Activated CD4-positive, alpha-beta T cell treated with anti-CD3 and anti-CD28 coated beads, Interleukin-2, amount 50 U/mL, for 1 hour (primary cell): ENCODE data around the gene GNG5.
A peak's percentile ranks its signal among the peaks of the same experiment; 100 is the strongest.
"Not testable (repeated sequence)": the region's sequence is repeated elsewhere in the genome, so short reads cannot be mapped to it uniquely, and the experiment has no call there.

Experiments
- DNase-seq: peaks from one replicate; pipeline ENCODE4 v3.0.0-alpha.2; 2020

The GNG5 gene

GRCh38 chr1:84506002-84506728, at the start of gene GNG5, which contains the start of gene SPATA1:
Gene GNG5 (minus strand): TSS chr1:84506581. CDS start chr1:84506091, 490 bp downstream.
Gene SPATA1 (plus strand): TSS chr1:84506386. CDS start chr1:84516360, 9,974 bp downstream.
- DNase-seq, result peak; percentile 97

- DNase-seq, result no peak
Measured at GRCh38 chr1:84550826-84551225, 44.4 kb upstream of the GNG5 start.

GRCh38 chr1:84541679-84542078, 35.3 kb upstream of the GNG5 start:
- no peak for DNase-seq

- DNase-seq, result no peak
Measured at GRCh38 chr1:84540759-84541158, 34.4 kb upstream of the GNG5 start.

- DNase-seq, result no peak
Measured at GRCh38 chr1:84539972-84540371, 33.6 kb upstream of the GNG5 start.

- DNase-seq, result no peak
Measured at GRCh38 chr1:84538599-84538998, 32.2 kb upstream of the GNG5 start.

- no peak for DNase-seq
Measured at GRCh38 chr1:84525779-84526178, 19.4 kb upstream of the GNG5 start.

GRCh38 chr1:84524590-84524989, 18.2 kb upstream of the GNG5 start:
- no peak for DNase-seq

- DNase-seq, result no peak
Measured at GRCh38 chr1:84510668-84511067, 4.3 kb upstream of the GNG5 start.

- no peak for DNase-seq
Measured at GRCh38 chr1:84510165-84510564, 3.8 kb upstream of the GNG5 start.

- no peak for DNase-seq
Measured at GRCh38 chr1:84509029-84509428, 2.6 kb upstream of the GNG5 start.

GRCh38 chr1:84508510-84508909, 2.1 kb upstream of the GNG5 start:
- DNase-seq, result no peak

- not testable (repeated sequence) for DNase-seq
Measured at GRCh38 chr1:84507887-84508286, 1.5 kb upstream of the GNG5 start.

GRCh38 chr1:84506729-84507453, 510 bp upstream of the GNG5 start:
- no peak for DNase-seq

GRCh38 chr1:84505493-84506001, 834 bp downstream of the GNG5 start:
- DNase-seq, result no peak

GRCh38 chr1:84504580-84505492, 1.5 kb downstream of the GNG5 start:
- DNase-seq, result no peak

- DNase-seq, result no peak
Measured at GRCh38 chr1:84502927-84503326, 3.5 kb downstream of the GNG5 start.

- no peak for DNase-seq
Measured at GRCh38 chr1:84497631-84498275, 8.6 kb downstream of the GNG5 start.

GRCh38 chr1:84496498-84496897, 9.9 kb downstream of the GNG5 start:
- no peak for DNase-seq

- no peak for DNase-seq
Measured at GRCh38 chr1:84493747-84494146, 12.6 kb downstream of the GNG5 start.

GRCh38 chr1:84492726-84493125, 13.7 kb downstream of the GNG5 start:
- no peak for DNase-seq

- no peak for DNase-seq
Measured at GRCh38 chr1:84489766-84490165, 16.6 kb downstream of the GNG5 start.

- DNase-seq, result no peak
Measured at GRCh38 chr1:84488107-84488506, 18.3 kb downstream of the GNG5 start.
